ENCODE data around the gene IKZF2. TPM values are rescaled to one million over a fixed set of nuclear protein-coding genes. Genes with fewer than 3 reads are reported as not detected.

Gene IKZF2
- polyA plus RNA-seq, 2 of the 4 experiments (the other 2 are of a cell fraction): 0.17 to 0.44 TPM

DNA sequence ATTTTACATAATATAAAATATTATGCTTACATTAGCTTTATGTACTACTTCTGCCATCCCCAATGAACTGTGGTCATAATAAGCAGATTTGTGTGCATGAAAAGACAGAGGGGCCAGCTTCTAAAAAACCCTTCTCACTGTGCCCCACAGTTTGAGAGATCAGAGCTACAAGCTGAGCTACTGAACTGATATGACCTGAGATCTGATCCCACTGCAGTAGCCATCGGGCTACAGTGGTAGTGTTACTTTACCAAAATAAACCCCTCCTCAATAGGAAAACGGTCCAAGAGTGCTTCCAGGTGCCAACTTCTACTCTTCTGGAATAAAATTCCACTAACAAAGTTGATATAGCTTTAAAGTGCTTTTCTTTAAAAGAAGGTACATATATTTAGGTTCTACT is 43.1 kb downstream of the IKZF2 start:
- no peak for TF ChIP-seq EP300 (IDR thresholded peaks at IDR 0.05)
- no peak for TF ChIP-seq MAZ (IDR thresholded peaks at IDR 0.05; ENCODE audit: borderline replicate concordance, low read depth, low read length)
- no peak for TF ChIP-seq RAD21 (conservative IDR thresholded peaks at IDR 0.05 in 1 of 2, IDR thresholded peaks at IDR 0.05 in 1 of 2)
- TF ChIP-seq ZFP36 (IDR thresholded peaks at IDR 0.05; ENCODE audit: borderline replicate concordance, partially characterized antibody): no peak
- TF ChIP-seq, protein P1, sequence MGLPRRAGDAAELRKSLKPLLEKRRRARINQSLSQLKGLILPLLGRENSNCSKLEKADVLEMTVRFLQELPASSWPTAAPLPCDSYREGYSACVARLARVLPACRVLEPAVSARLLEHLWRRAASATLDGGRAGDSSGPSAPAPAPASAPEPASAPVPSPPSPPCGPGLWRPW (IDR thresholded peaks at IDR 0.05): no peak
- no peak for TF ChIP-seq RARB (CRISPR knock-in tag; IDR thresholded peaks at IDR 0.05)
- TF ChIP-seq CBX8 (IDR thresholded peaks at IDR 0.05): no peak
- FAIRE-seq: no peak
- no peaks in the 10 kb centered on the region for H3K4me1 ChIP-seq
- no peak for ATAC-seq
- WGBS (ENCODE audit: missing lambda C conversion rate): 44% methylated on average over 2 of the region's 2 CpGs
- POLR2A ChIA-PET: interaction anchor here (0.6 kb wide), 1 partner anchor 75 kb away, joined by 3 read pairs; no protein-coding TSS in a partner anchor
- H3K9me3 ChIP-seq: no peaks in the 10 kb centered on the region
- CTCF ChIA-PET: no interaction called here
- DNase-seq (ENCODE audit: low read depth in 1 of 2, low spot score in 1 of 2): no peak
- H3K27ac ChIP-seq: no peak overlapping the region
- H3K4me2 ChIP-seq: no peak overlapping the region
- no peak overlapping the region for H3K4me3 ChIP-seq

GRCh38 chr2:213107728-213108127 is 43.7 kb downstream of the IKZF2 start:
- FAIRE-seq: no peak
- ChIA-PET CTCF (no interaction called here), POLR2A (no interaction called here)
- no peak for ATAC-seq
- 30% methylated on average over 7 of the region's 7 CpGs for WGBS (ENCODE audit: missing lambda C conversion rate)
- no peak overlapping the region for H3K4me3 ChIP-seq
- H3K4me1 ChIP-seq: no peaks in the 10 kb centered on the region
- H3K9me3 ChIP-seq: no peaks in the 10 kb centered on the region
- no peak overlapping the region for H3K27ac ChIP-seq
- DNase-seq (ENCODE audit: low read depth in 1 of 2, low spot score in 1 of 2): no peak
- TF ChIP-seq HOXB5 (CRISPR knock-in tag; IDR thresholded peaks at IDR 0.05): no peak
- no peak for TF ChIP-seq MAFK (IDR thresholded peaks at IDR 0.05; ENCODE audit: partially characterized antibody)
- TF ChIP-seq CEBPB (IDR thresholded peaks at IDR 0.05): no peak
- TF ChIP-seq KDM5A (IDR thresholded peaks at IDR 0.05): no peak
- no peak for TF ChIP-seq GATA3 (IDR thresholded peaks at IDR 0.05; ENCODE audit: borderline replicate concordance)
- no peak for TF ChIP-seq SREBF2 (IDR thresholded peaks at IDR 0.05)
- no peak for TF ChIP-seq NFE2L2 (conservative IDR thresholded peaks at IDR 0.05; ENCODE audit: low read length)
- TF ChIP-seq RNF2 (IDR thresholded peaks at IDR 0.05; ENCODE audit: borderline replicate concordance, low read depth): no peak
- no peak for TF ChIP-seq JUNB (IDR thresholded peaks at IDR 0.05)
- no peak for TF ChIP-seq EHMT2 (IDR thresholded peaks at IDR 0.05; ENCODE audit: low read depth)
- TF ChIP-seq, protein P2, sequence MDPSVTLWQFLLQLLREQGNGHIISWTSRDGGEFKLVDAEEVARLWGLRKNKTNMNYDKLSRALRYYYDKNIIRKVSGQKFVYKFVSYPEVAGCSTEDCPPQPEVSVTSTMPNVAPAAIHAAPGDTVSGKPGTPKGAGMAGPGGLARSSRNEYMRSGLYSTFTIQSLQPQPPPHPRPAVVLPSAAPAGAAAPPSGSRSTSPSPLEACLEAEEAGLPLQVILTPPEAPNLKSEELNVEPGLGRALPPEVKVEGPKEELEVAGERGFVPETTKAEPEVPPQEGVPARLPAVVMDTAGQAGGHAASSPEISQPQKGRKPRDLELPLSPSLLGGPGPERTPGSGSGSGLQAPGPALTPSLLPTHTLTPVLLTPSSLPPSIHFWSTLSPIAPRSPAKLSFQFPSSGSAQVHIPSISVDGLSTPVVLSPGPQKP (IDR thresholded peaks at IDR 0.05; ENCODE audit: low read depth, low read length): no peak
- TF ChIP-seq KDM1A (IDR thresholded peaks at IDR 0.05; ENCODE audit: low read depth): no peak
- TF ChIP-seq CBX8 (IDR thresholded peaks at IDR 0.05): no peak
- TF ChIP-seq RCOR1 (IDR thresholded peaks at IDR 0.05; ENCODE audit: low read depth, low read length): no peak
- TF ChIP-seq FOXS1 (CRISPR knock-in tag; IDR thresholded peaks at IDR 0.05): no peak
- TF ChIP-seq E2F6 (IDR thresholded peaks at IDR 0.05; ENCODE audit: borderline replicate concordance, low read depth): no peak
- TF ChIP-seq EP300 (IDR thresholded peaks at IDR 0.05): no peak
- no peak for TF ChIP-seq ZFP36 (IDR thresholded peaks at IDR 0.05; ENCODE audit: borderline replicate concordance, partially characterized antibody)
- no peak overlapping the region for H3K4me2 ChIP-seq

GRCh38 chr2:213105212-213105611 is 46.2 kb downstream of the IKZF2 start:
- no peak for ATAC-seq
- Histone ChIP-seq H3K27ac (no peak overlapping the region), H3K4me1 (no peaks in the 10 kb centered on the region), H3K9me3 (no peaks in the 10 kb centered on the region), H3K4me3 (no peak overlapping the region), H3K4me2 (no peak overlapping the region)
- POLR2A ChIA-PET: no interaction called here
- CTCF ChIA-PET: interaction anchor here (1.0 kb wide), 1 partner anchor 15 kb away, joined by 3 read pairs; no protein-coding TSS in a partner anchor
- DNase-seq (ENCODE audit: low read depth in 1 of 2, low spot score in 1 of 2): no peak
- no peak for FAIRE-seq
- TF ChIP-seq, protein P3, sequence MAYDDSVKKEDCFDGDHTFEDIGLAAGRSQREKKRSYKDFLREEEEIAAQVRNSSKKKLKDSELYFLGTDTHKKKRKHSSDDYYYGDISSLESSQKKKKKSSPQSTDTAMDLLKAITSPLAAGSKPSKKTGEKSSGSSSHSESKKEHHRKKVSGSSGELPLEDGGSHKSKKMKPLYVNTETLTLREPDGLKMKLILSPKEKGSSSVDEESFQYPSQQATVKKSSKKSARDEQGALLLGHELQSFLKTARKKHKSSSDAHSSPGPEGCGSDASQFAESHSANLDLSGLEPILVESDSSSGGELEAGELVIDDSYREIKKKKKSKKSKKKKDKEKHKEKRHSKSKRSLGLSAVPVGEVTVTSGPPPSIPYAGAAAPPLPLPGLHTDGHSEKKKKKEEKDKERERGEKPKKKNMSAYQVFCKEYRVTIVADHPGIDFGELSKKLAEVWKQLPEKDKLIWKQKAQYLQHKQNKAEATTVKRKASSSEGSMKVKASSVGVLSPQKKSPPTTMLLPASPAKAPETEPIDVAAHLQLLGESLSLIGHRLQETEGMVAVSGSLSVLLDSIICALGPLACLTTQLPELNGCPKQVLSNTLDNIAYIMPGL (CRISPR knock-in tag; IDR thresholded peaks at IDR 0.05; ENCODE audit: borderline replicate concordance): no peak
- TF ChIP-seq, protein P4, sequence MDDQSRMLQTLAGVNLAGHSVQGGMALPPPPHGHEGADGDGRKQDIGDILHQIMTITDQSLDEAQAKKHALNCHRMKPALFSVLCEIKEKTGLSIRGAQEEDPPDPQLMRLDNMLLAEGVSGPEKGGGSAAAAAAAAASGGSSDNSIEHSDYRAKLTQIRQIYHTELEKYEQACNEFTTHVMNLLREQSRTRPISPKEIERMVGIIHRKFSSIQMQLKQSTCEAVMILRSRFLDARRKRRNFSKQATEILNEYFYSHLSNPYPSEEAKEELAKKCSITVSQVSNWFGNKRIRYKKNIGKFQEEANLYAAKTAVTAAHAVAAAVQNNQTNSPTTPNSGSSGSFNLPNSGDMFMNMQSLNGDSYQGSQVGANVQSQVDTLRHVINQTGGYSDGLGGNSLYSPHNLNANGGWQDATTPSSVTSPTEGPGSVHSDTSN (IDR thresholded peaks at IDR 0.05): no peak
- TF ChIP-seq CHD4 (IDR thresholded peaks at IDR 0.05; ENCODE audit: borderline replicate concordance) (no peak), E2F6 (IDR thresholded peaks at IDR 0.05; ENCODE audit: borderline replicate concordance, low read depth) (no peak), NR3C1 (IDR thresholded peaks at IDR 0.05) (no peak), FOXS1 (CRISPR knock-in tag; IDR thresholded peaks at IDR 0.05) (no peak), JUNB (IDR thresholded peaks at IDR 0.05) (no peak), TFCP2L1 (CRISPR knock-in tag; IDR thresholded peaks at IDR 0.05) (no peak)
- TF ChIP-seq, protein P5, sequence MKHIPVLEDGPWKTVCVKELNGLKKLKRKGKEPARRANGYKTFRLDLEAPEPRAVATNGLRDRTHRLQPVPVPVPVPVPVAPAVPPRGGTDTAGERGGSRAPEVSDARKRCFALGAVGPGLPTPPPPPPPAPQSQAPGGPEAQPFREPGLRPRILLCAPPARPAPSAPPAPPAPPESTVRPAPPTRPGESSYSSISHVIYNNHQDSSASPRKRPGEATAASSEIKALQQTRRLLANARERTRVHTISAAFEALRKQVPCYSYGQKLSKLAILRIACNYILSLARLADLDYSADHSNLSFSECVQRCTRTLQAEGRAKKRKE (CRISPR knock-in tag; IDR thresholded peaks at IDR 0.05; ENCODE audit: low read depth): no peak
- WGBS (ENCODE audit: missing lambda C conversion rate): 54% methylated on average over 3 of the region's 3 CpGs
